ENCODE results near the gene TCN2. TPM values are rescaled to one million over a fixed set of nuclear protein-coding genes. Genes with fewer than 3 reads are reported as not detected.

The TCN2 gene
- total and polyA plus RNA-seq, 2 donors (not counting 1 experiment from before 2014, with no cell fraction given) = 7.1 to 10.8 TPM

GRCh38 chr22:30596886-30597285 lies 10.1 kb upstream of the TCN2 start:
- DNase-seq (ENCODE audit: low read depth in 2 of 2) = no peak
- Histone ChIP-seq H3K4me3 (replicated peaks in 1 of 4; ENCODE audit: control extremely low read depth in 1 of 4, insufficient read depth in 1 of 4, low read depth in 3 of 4, low read length in 4 of 4) (no peak overlapping the region), H2AFZ (ENCODE audit: low read length) (no peak overlapping the region), H3K36me3 (ENCODE audit: control insufficient read depth, insufficient read depth, low read length) (no peaks in the 10 kb centered on the region), H3K27ac (ENCODE audit: insufficient read depth, low read length) (no peak overlapping the region), H3K27me3 (ENCODE audit: control insufficient read depth, insufficient read depth, low read length) (peaks cover 5% of the 10 kb centered on the region), H3K9ac (ENCODE audit: insufficient read depth, low read length) (no peak overlapping the region), H3K9me3 (ENCODE audit: control insufficient read depth, insufficient read depth, low read depth, low read length) (no peaks in the 10 kb centered on the region), H3K79me2 (ENCODE audit: control insufficient read depth, insufficient read depth, low read length) (no peaks in the 10 kb centered on the region), H3K4me1 (ENCODE audit: control insufficient read depth, extremely low read depth, insufficient read depth, low read length) (no peaks in the 10 kb centered on the region), H3K4me2 (ENCODE audit: extremely low read depth, insufficient read depth, low read length) (no peak overlapping the region), H4K20me1 (ENCODE audit: control insufficient read depth, extremely low read depth, insufficient read depth, low read length) (no peaks in the 10 kb centered on the region)
- TF ChIP-seq EZH2 (IDR thresholded peaks at IDR 0.05; ENCODE audit: low read length, missing control alignments) = no peak
- no peak for TF ChIP-seq CTCF (conservative IDR thresholded peaks at IDR 0.05 in 1 of 2, IDR thresholded peaks at IDR 0.05 in 1 of 2; ENCODE audit: low read depth in 1 of 2, low read length in 2 of 2)

GRCh38 chr22:30598986-30599385 lies 8.0 kb upstream of the TCN2 start:
- H3K4me3 ChIP-seq (replicated peaks in 1 of 4; ENCODE audit: control extremely low read depth in 1 of 4, insufficient read depth in 1 of 4, low read depth in 3 of 4, low read length in 4 of 4) = no peak overlapping the region
- TF ChIP-seq EZH2 (IDR thresholded peaks at IDR 0.05; ENCODE audit: low read length, missing control alignments) (no peak), CTCF (conservative IDR thresholded peaks at IDR 0.05 in 1 of 2, IDR thresholded peaks at IDR 0.05 in 1 of 2; ENCODE audit: low read depth in 1 of 2, low read length in 2 of 2) (no peak)
- DNase-seq (ENCODE audit: low read depth in 2 of 2) = peak in 1 of 2 donors; percentile 13
- no peak overlapping the region for H3K27ac ChIP-seq (ENCODE audit: insufficient read depth, low read length)
- no peaks in the 10 kb centered on the region for H3K4me1 ChIP-seq (ENCODE audit: control insufficient read depth, extremely low read depth, insufficient read depth, low read length)
- no peak overlapping the region for H2AFZ ChIP-seq (ENCODE audit: low read length)
- no peaks in the 10 kb centered on the region for H3K27me3 ChIP-seq (ENCODE audit: control insufficient read depth, insufficient read depth, low read length)
- no peaks in the 10 kb centered on the region for H3K36me3 ChIP-seq (ENCODE audit: control insufficient read depth, insufficient read depth, low read length)
- no peaks in the 10 kb centered on the region for H3K79me2 ChIP-seq (ENCODE audit: control insufficient read depth, insufficient read depth, low read length)
- H3K4me2 ChIP-seq (ENCODE audit: extremely low read depth, insufficient read depth, low read length) = no peak overlapping the region
- H3K9me3 ChIP-seq (ENCODE audit: control insufficient read depth, insufficient read depth, low read depth, low read length) = no peaks in the 10 kb centered on the region
- no peak overlapping the region for H3K9ac ChIP-seq (ENCODE audit: insufficient read depth, low read length)
- no peaks in the 10 kb centered on the region for H4K20me1 ChIP-seq (ENCODE audit: control insufficient read depth, extremely low read depth, insufficient read depth, low read length)

- Histone ChIP-seq H3K9me3 (ENCODE audit: control insufficient read depth, insufficient read depth, low read depth, low read length) (no peaks in the 10 kb centered on the region), H3K4me1 (ENCODE audit: control insufficient read depth, extremely low read depth, insufficient read depth, low read length) (peaks cover 3% of the 10 kb centered on the region), H2AFZ (ENCODE audit: low read length) (no peak overlapping the region), H3K9ac (ENCODE audit: insufficient read depth, low read length) (no peak overlapping the region), H3K4me3 (replicated peaks in 1 of 4; ENCODE audit: control extremely low read depth in 1 of 4, insufficient read depth in 1 of 4, low read depth in 3 of 4, low read length in 4 of 4) (no peak overlapping the region), H3K27me3 (ENCODE audit: control insufficient read depth, insufficient read depth, low read length) (no peaks in the 10 kb centered on the region), H3K4me2 (ENCODE audit: extremely low read depth, insufficient read depth, low read length) (no peak overlapping the region), H3K36me3 (ENCODE audit: control insufficient read depth, insufficient read depth, low read length) (no peaks in the 10 kb centered on the region), H4K20me1 (ENCODE audit: control insufficient read depth, extremely low read depth, insufficient read depth, low read length) (no peaks in the 10 kb centered on the region), H3K79me2 (ENCODE audit: control insufficient read depth, insufficient read depth, low read length) (no peaks in the 10 kb centered on the region), H3K27ac (ENCODE audit: insufficient read depth, low read length) (no peak overlapping the region)
- DNase-seq (ENCODE audit: low read depth in 2 of 2) = no peak
- no peak for TF ChIP-seq EZH2 (IDR thresholded peaks at IDR 0.05; ENCODE audit: low read length, missing control alignments)
Measured at GRCh38 chr22:30600921-30601320, 6.1 kb upstream of the TCN2 start.
